Measurements from ENCODE around the gene APLP1.

GRCh38 chr19:35872180-35872579 lies 3.8 kb downstream of the APLP1 start:
- TF ChIP-seq MYC (IDR thresholded peaks at IDR 0.05; ENCODE audit: borderline replicate concordance, low read length) = no peak
- TF ChIP-seq, protein P1, sequence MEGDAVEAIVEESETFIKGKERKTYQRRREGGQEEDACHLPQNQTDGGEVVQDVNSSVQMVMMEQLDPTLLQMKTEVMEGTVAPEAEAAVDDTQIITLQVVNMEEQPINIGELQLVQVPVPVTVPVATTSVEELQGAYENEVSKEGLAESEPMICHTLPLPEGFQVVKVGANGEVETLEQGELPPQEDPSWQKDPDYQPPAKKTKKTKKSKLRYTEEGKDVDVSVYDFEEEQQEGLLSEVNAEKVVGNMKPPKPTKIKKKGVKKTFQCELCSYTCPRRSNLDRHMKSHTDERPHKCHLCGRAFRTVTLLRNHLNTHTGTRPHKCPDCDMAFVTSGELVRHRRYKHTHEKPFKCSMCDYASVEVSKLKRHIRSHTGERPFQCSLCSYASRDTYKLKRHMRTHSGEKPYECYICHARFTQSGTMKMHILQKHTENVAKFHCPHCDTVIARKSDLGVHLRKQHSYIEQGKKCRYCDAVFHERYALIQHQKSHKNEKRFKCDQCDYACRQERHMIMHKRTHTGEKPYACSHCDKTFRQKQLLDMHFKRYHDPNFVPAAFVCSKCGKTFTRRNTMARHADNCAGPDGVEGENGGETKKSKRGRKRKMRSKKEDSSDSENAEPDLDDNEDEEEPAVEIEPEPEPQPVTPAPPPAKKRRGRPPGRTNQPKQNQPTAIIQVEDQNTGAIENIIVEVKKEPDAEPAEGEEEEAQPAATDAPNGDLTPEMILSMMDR (IDR thresholded peaks at IDR 0.05) = no peak
- no peak for TF ChIP-seq RFX5 (IDR thresholded peaks at IDR 0.05)
- no peak for TF ChIP-seq CBX8 (IDR thresholded peaks at IDR 0.05)
- TF ChIP-seq NR3C1 (IDR thresholded peaks at IDR 0.05) = no peak
- TF ChIP-seq, protein P2, sequence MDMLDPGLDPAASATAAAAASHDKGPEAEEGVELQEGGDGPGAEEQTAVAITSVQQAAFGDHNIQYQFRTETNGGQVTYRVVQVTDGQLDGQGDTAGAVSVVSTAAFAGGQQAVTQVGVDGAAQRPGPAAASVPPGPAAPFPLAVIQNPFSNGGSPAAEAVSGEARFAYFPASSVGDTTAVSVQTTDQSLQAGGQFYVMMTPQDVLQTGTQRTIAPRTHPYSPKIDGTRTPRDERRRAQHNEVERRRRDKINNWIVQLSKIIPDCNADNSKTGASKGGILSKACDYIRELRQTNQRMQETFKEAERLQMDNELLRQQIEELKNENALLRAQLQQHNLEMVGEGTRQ (IDR thresholded peaks at IDR 0.05) = no peak
- TF ChIP-seq, protein P3, sequence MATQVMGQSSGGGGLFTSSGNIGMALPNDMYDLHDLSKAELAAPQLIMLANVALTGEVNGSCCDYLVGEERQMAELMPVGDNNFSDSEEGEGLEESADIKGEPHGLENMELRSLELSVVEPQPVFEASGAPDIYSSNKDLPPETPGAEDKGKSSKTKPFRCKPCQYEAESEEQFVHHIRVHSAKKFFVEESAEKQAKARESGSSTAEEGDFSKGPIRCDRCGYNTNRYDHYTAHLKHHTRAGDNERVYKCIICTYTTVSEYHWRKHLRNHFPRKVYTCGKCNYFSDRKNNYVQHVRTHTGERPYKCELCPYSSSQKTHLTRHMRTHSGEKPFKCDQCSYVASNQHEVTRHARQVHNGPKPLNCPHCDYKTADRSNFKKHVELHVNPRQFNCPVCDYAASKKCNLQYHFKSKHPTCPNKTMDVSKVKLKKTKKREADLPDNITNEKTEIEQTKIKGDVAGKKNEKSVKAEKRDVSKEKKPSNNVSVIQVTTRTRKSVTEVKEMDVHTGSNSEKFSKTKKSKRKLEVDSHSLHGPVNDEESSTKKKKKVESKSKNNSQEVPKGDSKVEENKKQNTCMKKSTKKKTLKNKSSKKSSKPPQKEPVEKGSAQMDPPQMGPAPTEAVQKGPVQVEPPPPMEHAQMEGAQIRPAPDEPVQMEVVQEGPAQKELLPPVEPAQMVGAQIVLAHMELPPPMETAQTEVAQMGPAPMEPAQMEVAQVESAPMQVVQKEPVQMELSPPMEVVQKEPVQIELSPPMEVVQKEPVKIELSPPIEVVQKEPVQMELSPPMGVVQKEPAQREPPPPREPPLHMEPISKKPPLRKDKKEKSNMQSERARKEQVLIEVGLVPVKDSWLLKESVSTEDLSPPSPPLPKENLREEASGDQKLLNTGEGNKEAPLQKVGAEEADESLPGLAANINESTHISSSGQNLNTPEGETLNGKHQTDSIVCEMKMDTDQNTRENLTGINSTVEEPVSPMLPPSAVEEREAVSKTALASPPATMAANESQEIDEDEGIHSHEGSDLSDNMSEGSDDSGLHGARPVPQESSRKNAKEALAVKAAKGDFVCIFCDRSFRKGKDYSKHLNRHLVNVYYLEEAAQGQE (IDR thresholded peaks at IDR 0.05) = no peak
